ENCODE results near the gene EIF3D.

EIF3D gene

GRCh38 chr22:36471341-36471821 lies 57.6 kb downstream of the EIF3D start:
- peaks cover 6% of the 10 kb centered on the region for H3K36me3 ChIP-seq (ENCODE audit: insufficient read depth, low read length)
- no peak overlapping the region for H3K9ac ChIP-seq (ENCODE audit: low read depth, low read length)
- H3K9me3 ChIP-seq (ENCODE audit: control insufficient read depth, insufficient read depth, low read length), result no peaks in the 10 kb centered on the region
- no peaks in the 10 kb centered on the region; the same call in 1 of the 2 replicates for H3K4me1 ChIP-seq (ENCODE audit: insufficient read depth, low read length)

- Histone ChIP-seq H3K4me1 (ENCODE audit: insufficient read depth, low read length) (no peaks in the 10 kb centered on the region; the same call in 1 of the 2 replicates), H3K36me3 (ENCODE audit: insufficient read depth, low read length) (peaks cover 4% of the 10 kb centered on the region), H3K9me3 (ENCODE audit: control insufficient read depth, insufficient read depth, low read length) (no peaks in the 10 kb centered on the region), H3K9ac (ENCODE audit: low read depth, low read length) (no peak overlapping the region)
These were observed 58.0 kb downstream of the EIF3D start for GRCh38 chr22:36470994-36471331.

DNA sequence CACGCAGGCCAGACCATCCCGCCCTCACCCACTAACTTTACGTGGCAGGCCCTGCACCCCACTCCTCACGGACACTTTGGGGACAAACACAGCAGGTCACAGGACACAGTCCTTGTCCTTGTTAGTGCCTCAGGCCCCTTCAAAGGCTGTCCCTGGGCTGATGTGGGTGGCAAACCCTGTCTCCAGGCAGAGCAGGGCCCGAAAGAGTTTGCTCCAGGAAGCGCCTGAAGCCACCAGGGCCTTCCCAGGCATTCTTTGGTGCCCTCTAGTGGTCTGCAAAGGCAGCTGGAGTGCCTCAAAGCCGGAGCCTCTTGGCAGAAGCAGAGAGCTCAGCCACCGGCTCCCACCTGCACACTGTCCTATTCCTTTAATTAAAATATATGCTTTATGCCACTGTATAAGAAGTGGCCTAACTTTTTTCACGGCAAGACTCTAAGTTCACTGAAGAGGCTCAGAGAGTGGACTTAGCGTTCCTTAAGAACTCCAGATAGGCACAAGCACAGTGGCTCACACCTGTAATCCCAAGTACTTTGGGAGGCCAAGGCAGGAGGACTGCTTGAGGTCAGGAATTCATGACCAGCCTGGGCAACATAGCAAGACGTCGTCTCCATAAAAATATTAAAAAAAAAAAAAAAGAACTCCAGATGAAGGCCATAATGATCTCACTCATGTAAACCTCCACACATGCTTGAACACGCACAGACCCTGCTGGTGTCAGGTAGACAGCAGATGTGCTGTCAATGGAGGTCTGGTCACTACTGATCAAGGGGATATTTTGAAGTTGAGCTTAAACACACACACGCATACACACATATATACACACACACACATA lies 58.6 kb downstream of the EIF3D start:
- H3K9ac ChIP-seq (ENCODE audit: low read depth, low read length), result no peak overlapping the region
- H3K36me3 ChIP-seq (ENCODE audit: insufficient read depth, low read length), result no peaks in the 10 kb centered on the region
- no peaks in the 10 kb centered on the region; the same call in 1 of the 2 replicates for H3K4me1 ChIP-seq (ENCODE audit: insufficient read depth, low read length)
- no peaks in the 10 kb centered on the region for H3K9me3 ChIP-seq (ENCODE audit: control insufficient read depth, insufficient read depth, low read length)

DNA sequence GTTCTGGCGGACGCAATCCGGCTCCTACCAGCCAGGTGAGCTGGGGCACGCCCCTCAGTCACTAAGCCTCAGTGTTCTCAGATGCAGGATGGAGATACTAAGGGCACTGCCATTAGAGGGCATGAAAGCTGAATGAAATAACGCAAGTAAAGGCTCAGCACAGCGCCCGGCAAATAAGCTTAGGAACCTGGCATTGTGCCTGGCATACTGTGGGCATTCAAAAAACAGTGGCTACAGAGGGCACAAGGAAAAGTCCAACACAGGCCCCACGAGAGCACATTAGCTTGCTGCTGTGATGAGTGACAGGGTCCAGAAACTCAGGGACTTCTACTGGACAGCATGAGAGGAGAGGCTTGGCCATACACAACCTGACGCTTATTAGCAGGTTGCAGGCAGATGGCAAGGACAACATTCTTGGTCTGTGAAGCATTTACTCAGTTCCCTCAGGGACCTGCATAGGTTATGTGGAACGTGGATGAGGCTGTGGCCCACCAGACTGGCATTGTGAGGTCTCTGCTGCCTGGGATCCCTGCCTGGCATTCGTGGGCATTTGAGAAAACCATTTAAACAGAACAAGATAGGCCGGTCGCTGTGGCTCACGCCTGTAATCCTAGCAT lies 59.8 kb downstream of the EIF3D start:
- Histone ChIP-seq H3K4me1 (ENCODE audit: insufficient read depth, low read length) (no peaks in the 10 kb centered on the region; the same call in 1 of the 2 replicates), H3K36me3 (ENCODE audit: insufficient read depth, low read length) (no peaks in the 10 kb centered on the region), H3K9me3 (ENCODE audit: control insufficient read depth, insufficient read depth, low read length) (no peaks in the 10 kb centered on the region), H3K9ac (ENCODE audit: low read depth, low read length) (no peak overlapping the region)

DNA sequence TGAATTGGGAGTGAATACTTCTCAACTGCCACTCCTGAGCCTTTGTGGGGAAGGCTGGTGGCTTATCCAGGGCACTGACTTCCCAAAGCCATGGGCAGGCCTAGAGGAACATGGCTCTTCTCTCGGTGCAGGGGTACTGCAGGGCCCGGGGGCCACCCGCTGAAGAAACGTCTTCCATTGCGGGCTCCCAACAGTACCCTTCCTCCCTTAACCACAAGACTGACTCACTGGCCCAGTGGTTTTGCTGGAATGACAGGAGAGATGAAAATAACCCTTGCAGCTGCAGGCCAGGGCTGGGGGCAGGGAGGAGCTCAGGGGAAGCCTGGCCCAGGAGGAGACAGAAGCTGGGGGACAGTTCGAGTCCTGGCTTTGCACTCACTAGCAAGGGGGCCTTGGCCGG lies 61.0 kb downstream of the EIF3D start:
- H3K36me3 ChIP-seq (ENCODE audit: insufficient read depth, low read length), result no peaks in the 10 kb centered on the region
- no peaks in the 10 kb centered on the region; the same call in 1 of the 2 replicates for H3K4me1 ChIP-seq (ENCODE audit: insufficient read depth, low read length)
- H3K9ac ChIP-seq (ENCODE audit: low read depth, low read length), result no peak overlapping the region
- H3K9me3 ChIP-seq (ENCODE audit: control insufficient read depth, insufficient read depth, low read length), result no peaks in the 10 kb centered on the region

GRCh38 chr22:36467042-36467810 lies 61.7 kb downstream of the EIF3D start:
- H3K9me3 ChIP-seq (ENCODE audit: control insufficient read depth, insufficient read depth, low read length), result no peaks in the 10 kb centered on the region
- H3K36me3 ChIP-seq (ENCODE audit: insufficient read depth, low read length), result no peaks in the 10 kb centered on the region
- H3K4me1 ChIP-seq (ENCODE audit: insufficient read depth, low read length), result peaks cover 4% of the 10 kb centered on the region; the same call in 1 of the 2 replicates

GRCh38 chr22:36466258-36466657 lies 62.7 kb downstream of the EIF3D start:
- Histone ChIP-seq H3K4me1 (ENCODE audit: insufficient read depth, low read length) (peaks cover 9% of the 10 kb centered on the region), H3K9me3 (ENCODE audit: control insufficient read depth, insufficient read depth, low read length) (no peaks in the 10 kb centered on the region), H3K36me3 (ENCODE audit: insufficient read depth, low read length) (no peaks in the 10 kb centered on the region), H3K9ac (ENCODE audit: low read depth, low read length) (no peak overlapping the region)

More at GRCh38 chr22:36467042-36467810, 61.7 kb downstream of the EIF3D start:
- no peak overlapping the region for H3K9ac ChIP-seq (ENCODE audit: low read depth, low read length)

DNA sequence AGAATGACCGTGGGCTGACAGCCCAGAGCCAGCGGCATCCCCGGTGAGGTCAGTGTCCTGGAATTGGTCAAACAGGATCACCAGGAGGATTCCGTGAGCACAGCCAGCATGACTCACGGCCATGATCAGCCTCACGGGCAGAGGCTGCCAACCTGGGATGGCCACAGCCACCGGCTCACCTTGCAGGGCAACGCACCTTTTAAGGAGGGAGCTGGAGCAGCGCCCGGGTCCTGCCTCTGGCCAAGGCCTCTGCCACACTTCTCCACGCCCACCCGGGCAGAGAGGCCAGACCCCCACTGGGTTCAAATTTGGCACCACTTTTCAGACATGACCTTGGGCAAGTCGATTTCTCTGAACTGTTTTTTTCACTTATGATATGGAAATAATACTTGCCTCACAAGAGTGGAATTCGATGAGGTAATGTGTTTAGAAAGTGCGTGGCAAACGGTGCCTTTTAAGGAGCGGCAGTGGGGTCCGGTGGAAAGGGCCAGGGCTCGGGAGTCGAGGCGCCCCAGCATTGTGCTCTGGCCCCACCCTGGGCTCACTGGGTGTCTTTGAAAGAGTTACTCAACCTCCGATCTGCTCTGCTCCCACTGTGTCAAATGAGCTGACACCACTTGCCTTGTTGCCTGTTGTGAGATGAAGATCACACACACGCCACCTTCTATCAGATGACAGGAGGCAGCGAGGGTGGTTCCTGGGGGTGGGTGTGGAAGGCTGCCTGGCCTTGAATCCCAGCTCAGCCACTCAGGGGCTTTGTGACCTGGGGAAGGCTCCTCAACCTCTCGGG lies 63.5 kb downstream of the EIF3D start:
- Histone ChIP-seq H3K9ac (ENCODE audit: low read depth, low read length) (no peak overlapping the region), H3K4me1 (ENCODE audit: insufficient read depth, low read length) (peaks cover 9% of the 10 kb centered on the region), H3K9me3 (ENCODE audit: control insufficient read depth, insufficient read depth, low read length) (no peaks in the 10 kb centered on the region), H3K36me3 (ENCODE audit: insufficient read depth, low read length) (no peaks in the 10 kb centered on the region)

DNA sequence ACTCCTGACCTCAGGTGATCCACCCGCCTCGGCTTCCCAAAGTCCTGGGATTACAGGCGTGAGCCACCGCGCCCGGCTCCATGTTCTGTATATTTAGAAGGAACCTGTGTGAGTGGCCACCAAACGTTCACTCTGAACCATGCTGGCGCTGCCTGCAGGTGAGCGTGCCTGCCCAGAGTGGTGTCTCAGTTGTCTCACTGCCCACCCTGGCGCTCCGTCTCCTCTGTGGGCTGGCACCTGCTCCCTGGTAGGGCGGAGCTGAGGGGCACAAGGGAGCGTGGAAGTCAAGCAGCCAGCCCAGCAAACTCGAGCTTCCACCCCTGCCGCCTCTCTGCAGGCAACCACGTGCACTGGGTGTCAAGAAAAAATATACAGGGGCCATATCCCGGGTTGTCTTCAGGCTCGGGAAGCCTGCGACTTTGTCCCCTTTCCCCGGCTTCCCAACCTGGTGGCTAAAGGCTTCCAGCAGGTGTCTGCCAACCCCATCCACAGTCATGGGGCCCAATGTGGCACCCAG lies 64.2 kb downstream of the EIF3D start:
- no peak overlapping the region for H3K9ac ChIP-seq (ENCODE audit: low read depth, low read length)

DNA sequence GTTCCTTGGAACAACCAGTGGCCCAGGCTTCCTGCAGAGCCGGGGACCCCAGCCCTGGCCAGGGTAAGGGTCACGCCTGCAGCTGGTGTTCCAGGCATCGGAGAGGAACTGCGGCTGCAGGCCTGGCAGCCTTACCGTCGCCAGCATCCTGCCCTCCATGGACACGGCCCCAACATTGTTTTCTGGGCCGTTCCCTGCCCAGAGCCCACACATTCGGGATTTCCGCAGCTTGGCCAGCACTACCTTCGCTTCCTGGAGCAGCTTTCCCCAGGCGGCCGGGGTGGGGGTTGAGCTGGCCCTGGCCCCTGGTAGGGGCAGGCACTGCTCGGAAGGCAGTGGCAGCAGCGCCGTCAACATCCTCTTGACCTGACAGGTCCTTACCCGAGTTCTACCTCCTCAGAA lies 65.2 kb downstream of the EIF3D start:
- peaks cover 9% of the 10 kb centered on the region for H3K4me1 ChIP-seq (ENCODE audit: insufficient read depth, low read length)
- H3K9me3 ChIP-seq (ENCODE audit: control insufficient read depth, insufficient read depth, low read length), result no peaks in the 10 kb centered on the region
- no peak overlapping the region for H3K9ac ChIP-seq (ENCODE audit: low read depth, low read length)
- H3K36me3 ChIP-seq (ENCODE audit: insufficient read depth, low read length), result no peaks in the 10 kb centered on the region

More for the DNA sequence above, 64.2 kb downstream of the EIF3D start:
- no peaks in the 10 kb centered on the region for H3K9me3 ChIP-seq (ENCODE audit: control insufficient read depth, insufficient read depth, low read length)
- no peaks in the 10 kb centered on the region for H3K36me3 ChIP-seq (ENCODE audit: insufficient read depth, low read length)
- H3K4me1 ChIP-seq (ENCODE audit: insufficient read depth, low read length), result peaks cover 9% of the 10 kb centered on the region

- H3K4me1 ChIP-seq (ENCODE audit: insufficient read depth, low read length), result peaks cover 19% of the 10 kb centered on the region
- H3K9me3 ChIP-seq (ENCODE audit: control insufficient read depth, insufficient read depth, low read length), result no peaks in the 10 kb centered on the region
- H3K36me3 ChIP-seq (ENCODE audit: insufficient read depth, low read length), result no peaks in the 10 kb centered on the region
- H3K9ac ChIP-seq (ENCODE audit: low read depth, low read length), result no peak overlapping the region
These were observed 67.0 kb downstream of the EIF3D start for GRCh38 chr22:36461665-36462649.

Data from ES-I3 (cell line).